Measurements from ENCODE around the gene PARVB. TPM values are rescaled to one million over a fixed set of nuclear protein-coding genes. Genes with fewer than 3 reads are reported as not detected.

PARVB gene
- total RNA-seq, 1 donor from 2014 or later: 12.7 TPM

GRCh38 chr22:44103735-44104480 lies 79.8 kb downstream of the PARVB start:
- peaks cover 7% of the 10 kb centered on the region for H3F3A ChIP-seq (ENCODE audit: low read depth)
- Mint-ChIP-seq H3K36me3 (no peaks in the 10 kb centered on the region), H3K27ac (no peak overlapping the region), H3K9me3 (peaks cover 7% of the 10 kb centered on the region), H3K27me3 (ENCODE audit: insufficient read depth, low read depth) (peaks cover 14% of the 10 kb centered on the region), H3K4me3 (no peak overlapping the region), H3K4me1 (peaks cover 25% of the 10 kb centered on the region)
- no peaks in the 10 kb centered on the region for H4K20me1 ChIP-seq (ENCODE audit: low read depth)
- H3K9me3 ChIP-seq (ENCODE audit: low read depth): no peaks in the 10 kb centered on the region
- DNase-seq (ENCODE audit: low spot score): no peak
- no peak for TF ChIP-seq EZH2phosphoT487 (IDR thresholded peaks at IDR 0.05)
- TF ChIP-seq EZH2 (IDR thresholded peaks at IDR 0.05): no peak
- peaks cover 18% of the 10 kb centered on the region for H3K4me1 ChIP-seq
- H3K27ac ChIP-seq: no peak overlapping the region
- H2AFZ ChIP-seq (replicated peaks): no peak overlapping the region
- H3K9ac ChIP-seq: no peak overlapping the region
- no peak overlapping the region for H3K4me3 ChIP-seq
- no peaks in the 10 kb centered on the region for H3K36me3 ChIP-seq
- H3K4me2 ChIP-seq: no peak overlapping the region
- H3K27me3 ChIP-seq: no peaks in the 10 kb centered on the region
- no peaks in the 10 kb centered on the region for H3K79me2 ChIP-seq (ENCODE audit: low read depth)

GRCh38 chr22:44107340-44107739 lies 83.2 kb downstream of the PARVB start:
- H4K20me1 ChIP-seq (ENCODE audit: low read depth): no peaks in the 10 kb centered on the region
- peaks cover 7% of the 10 kb centered on the region for H3F3A ChIP-seq (ENCODE audit: low read depth)
- peaks cover 3% of the 10 kb centered on the region for H3K9me3 Mint-ChIP-seq

GRCh38 chr22:44108076-44108475 lies 84.0 kb downstream of the PARVB start:
- Histone ChIP-seq H4K20me1 (ENCODE audit: low read depth) (no peaks in the 10 kb centered on the region), H3K27ac (no peak overlapping the region), H3K27me3 (no peaks in the 10 kb centered on the region), H3K36me3 (no peaks in the 10 kb centered on the region), H3K9me3 (ENCODE audit: low read depth) (no peaks in the 10 kb centered on the region), H3K4me2 (peak overlapping the region; percentile 22), H2AFZ (replicated peaks) (no peak overlapping the region), H3K4me3 (no peak overlapping the region), H3K4me1 (peaks cover 20% of the 10 kb centered on the region), H3F3A (ENCODE audit: low read depth) (peaks cover 7% of the 10 kb centered on the region), H3K9ac (no peak overlapping the region), H3K79me2 (ENCODE audit: low read depth) (no peaks in the 10 kb centered on the region)
- TF ChIP-seq CTCF (IDR thresholded peaks at IDR 0.05) (no peak), EZH2 (IDR thresholded peaks at IDR 0.05) (no peak), EZH2phosphoT487 (IDR thresholded peaks at IDR 0.05) (no peak)
- H3K4me1 Mint-ChIP-seq: peaks cover 44% of the 10 kb centered on the region
- DNase-seq (ENCODE audit: low spot score): peak; percentile 55
- H3K4me3 Mint-ChIP-seq: no peak overlapping the region
- H3K9me3 Mint-ChIP-seq: peaks cover 3% of the 10 kb centered on the region
- H3K27me3 Mint-ChIP-seq (ENCODE audit: insufficient read depth, low read depth): peaks cover 12% of the 10 kb centered on the region
- H3K27ac Mint-ChIP-seq: no peak overlapping the region
- no peaks in the 10 kb centered on the region for H3K36me3 Mint-ChIP-seq

More at GRCh38 chr22:44107340-44107739, 83.2 kb downstream of the PARVB start:
- Mint-ChIP-seq H3K4me1 (peaks cover 42% of the 10 kb centered on the region), H3K27ac (no peak overlapping the region), H3K4me3 (no peak overlapping the region), H3K27me3 (ENCODE audit: insufficient read depth, low read depth) (peaks cover 16% of the 10 kb centered on the region), H3K36me3 (no peaks in the 10 kb centered on the region)
- H3K27me3 ChIP-seq: no peaks in the 10 kb centered on the region
- no peak for TF ChIP-seq EZH2 (IDR thresholded peaks at IDR 0.05)
- TF ChIP-seq CTCF (IDR thresholded peaks at IDR 0.05): no peak
- TF ChIP-seq EZH2phosphoT487 (IDR thresholded peaks at IDR 0.05): no peak
- no peak overlapping the region for H3K4me3 ChIP-seq
- H3K79me2 ChIP-seq (ENCODE audit: low read depth): no peaks in the 10 kb centered on the region
- H3K9me3 ChIP-seq (ENCODE audit: low read depth): no peaks in the 10 kb centered on the region
- peak overlapping the region; percentile 11 for H3K4me2 ChIP-seq
- peaks cover 20% of the 10 kb centered on the region for H3K4me1 ChIP-seq
- DNase-seq (ENCODE audit: low spot score): peak; percentile 49
- no peak overlapping the region for H2AFZ ChIP-seq (replicated peaks)
- H3K36me3 ChIP-seq: no peaks in the 10 kb centered on the region
- H3K9ac ChIP-seq: no peak overlapping the region
- no peak overlapping the region for H3K27ac ChIP-seq

GRCh38 chr22:44108806-44109385 lies 84.8 kb downstream of the PARVB start:
- Histone ChIP-seq H3K9ac (no peak overlapping the region), H3K79me2 (ENCODE audit: low read depth) (no peaks in the 10 kb centered on the region), H3K9me3 (ENCODE audit: low read depth) (no peaks in the 10 kb centered on the region), H3K27ac (no peak overlapping the region), H3K4me1 (peaks cover 20% of the 10 kb centered on the region), H2AFZ (replicated peaks) (no peak overlapping the region), H3K36me3 (no peaks in the 10 kb centered on the region), H3K27me3 (no peaks in the 10 kb centered on the region), H3K4me2 (no peak overlapping the region), H3F3A (ENCODE audit: low read depth) (peaks cover 7% of the 10 kb centered on the region), H4K20me1 (ENCODE audit: low read depth) (no peaks in the 10 kb centered on the region), H3K4me3 (no peak overlapping the region)
- no peak for DNase-seq (ENCODE audit: low spot score)
- H3K4me1 Mint-ChIP-seq: peaks cover 44% of the 10 kb centered on the region
- H3K9me3 Mint-ChIP-seq: peaks cover 3% of the 10 kb centered on the region
- no peak overlapping the region for H3K4me3 Mint-ChIP-seq
- peaks cover 7% of the 10 kb centered on the region for H3K27me3 Mint-ChIP-seq (ENCODE audit: insufficient read depth, low read depth)
- no peak for TF ChIP-seq EZH2 (IDR thresholded peaks at IDR 0.05)
- no peak for TF ChIP-seq CTCF (IDR thresholded peaks at IDR 0.05)
- H3K27ac Mint-ChIP-seq: peak overlapping the region; percentile 63
- no peaks in the 10 kb centered on the region for H3K36me3 Mint-ChIP-seq

Measured in neural progenitor cell (in vitro differentiated cells).